Upper lobe of left lung (tissue), 6 donors: ENCODE data around the gene RPL28. TPM values are rescaled to one million over a fixed set of nuclear protein-coding genes. Genes with fewer than 3 reads are reported as not detected.
"Not testable (repeated sequence)": the region's sequence is repeated elsewhere in the genome, so short reads cannot be mapped to it uniquely, and the experiment has no call there.

Experiments
- ATAC-seq, 2 donors: fragments of 200-7000 bp; cut with Tn5 transposase; one replicate each; pipeline ENCODE4 v1.9.1; 2022; ENCODE audit warnings: mild to moderate bottlenecking in 2 of 2, moderate library complexity in 2 of 2; ENCODE audit not compliant: low FRiP score in 2 of 2
- DNase-seq, 2 donors: peaks; one replicate each; pipeline ENCODE4 v3.0.0-alpha.2; 2019 to 2020
- H3K27ac ChIP-seq, 4 donors: fragments of 200-600 bp; sonication (generic); one replicate each; pipeline ENCODE4 v1.5.1; 2016 to 2019
- H3K27me3 ChIP-seq, 4 donors: fragments of 200-600 bp; sonication (generic); one replicate each; pipeline ENCODE4 v1.5.1; 2017 to 2019
- H3K36me3 ChIP-seq, 4 donors: fragments of 200-600 bp; sonication (generic); one replicate each; pipeline ENCODE4 v1.5.1; 2016 to 2019
- H3K4me1 ChIP-seq, 4 donors: fragments of 200-600 bp; sonication (generic); one replicate each; pipeline ENCODE4 v1.5.1; 2018 to 2019
- H3K4me3 ChIP-seq, 4 donors: fragments of 200-600 bp; sonication (generic); one replicate each; pipeline ENCODE4 v1.5.1; 2017 to 2019; ENCODE audit warnings: mild to moderate bottlenecking in 2 of 4, moderate library complexity in 1 of 4
- H3K9me3 ChIP-seq, 4 donors: fragments of 200-600 bp; sonication (generic); one replicate each; pipeline ENCODE4 v1.5.1; 2018 to 2019
- CTCF ChIP-seq, 6 experiments: fragments of 450-650 bp in 4 of 6; fragments of 200-600 bp in 2 of 6; sonication (generic) in 2 of 6; IDR thresholded peaks; one replicate each; pipeline ENCODE4 v1.5.1; 2016 to 2019; ENCODE audit warnings: antibody characterized with exemption in 6 of 6
- EP300 ChIP-seq, 4 donors: sonication (generic); formaldehyde crosslinking; IDR thresholded peaks; one replicate each; pipeline ENCODE4 v1.5.1; 2017; ENCODE audit warnings: antibody characterized with exemption in 4 of 4, control low read depth in 2 of 4
- POLR2A ChIP-seq, 4 donors: fragments of 450-650 bp; IDR thresholded peaks; one replicate each; pipeline ENCODE4 v1.5.1; 2016 to 2017; ENCODE audit warnings: antibody characterized with exemption in 4 of 4, mild to moderate bottlenecking in 2 of 4
- POLR2AphosphoS5 ChIP-seq, 2 donors: sonication (generic); formaldehyde crosslinking; IDR thresholded peaks; one replicate each; pipeline ENCODE4 v1.5.1; 2017; ENCODE audit warnings: antibody characterized with exemption in 2 of 2
- WGBS, 2 donors: methylation state at CpG; one replicate each; pipeline ENCODE4 v1.1.5; 2017 to 2018; 5-methylcytosine and 5-hydroxymethylcytosine counted together
- total RNA-seq, 6 donors: library from RNA; depleted of rRNA in 4 of 6; stranded (reverse); fragments of >200 nt in 4 of 6; gene quantifications; one replicate each; pipeline versions ENCODE4 v1.1.0 to v1.2.1, GENCODE V29; 2016 to 2021
- donor health status: DM: no; HTN: no; CAD: no; lungs with moderate emphysema.
- donor health status: DM: no; HTN: yes; CAD: no; lungs with severe emphysema.

RPL28 gene
- total RNA-seq, 6 donors from 2014 or later: 308 to 1,892 (median 534) TPM

DNA sequence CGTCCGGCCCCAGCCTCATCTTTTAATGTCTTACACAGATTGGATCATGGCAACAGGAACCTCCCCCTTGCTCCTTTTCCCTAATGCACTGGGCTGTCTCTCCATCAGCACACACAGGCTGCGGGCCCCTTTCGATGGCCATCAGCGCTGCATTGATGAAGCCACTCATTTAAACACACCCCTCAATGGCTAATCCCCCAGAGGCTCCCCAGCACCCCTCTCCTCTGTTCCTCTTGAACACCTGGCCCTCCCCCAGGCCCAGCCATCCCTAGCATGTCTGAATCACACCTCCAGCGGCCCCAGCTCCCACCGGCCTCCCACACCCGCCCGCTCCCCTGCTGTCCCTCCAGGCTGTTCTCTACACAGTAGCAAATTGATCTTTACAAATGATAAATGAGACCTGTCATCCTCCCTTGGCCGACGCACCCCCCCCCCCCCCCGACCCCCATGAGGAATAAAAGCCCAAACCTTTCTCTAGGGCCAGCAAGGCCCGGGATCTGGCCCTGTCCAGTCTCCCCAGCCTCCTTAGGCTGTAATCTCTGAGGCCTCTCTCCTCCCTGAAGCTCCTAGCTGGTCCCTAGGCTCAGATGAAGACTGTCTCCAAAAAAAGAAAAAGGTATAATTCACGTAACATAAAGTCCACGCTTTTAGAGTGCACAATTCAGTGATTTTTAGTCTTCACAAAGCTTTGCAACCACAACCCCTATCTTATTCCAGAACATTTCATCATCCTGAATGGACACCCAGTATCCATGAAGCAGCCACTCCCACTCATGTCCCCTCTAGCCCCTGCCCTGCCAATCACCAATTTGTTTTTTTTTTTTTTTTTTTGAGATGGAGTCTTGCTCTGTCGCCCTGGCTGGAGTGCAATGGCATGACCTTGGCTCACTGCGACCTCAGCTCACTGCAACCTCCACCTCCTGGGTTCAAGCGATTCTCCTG, 7.4 kb downstream of the RPL28 start:
- no peak for TF ChIP-seq CTCF (IDR thresholded peaks at IDR 0.05)
- no peak for TF ChIP-seq EP300 (IDR thresholded peaks at IDR 0.05)
- TF ChIP-seq POLR2A (IDR thresholded peaks at IDR 0.05): no peak
- no peak for TF ChIP-seq POLR2AphosphoS5 (IDR thresholded peaks at IDR 0.05)
- no peaks in the 10 kb centered on the region for H3K27me3 ChIP-seq
- H3K9me3 ChIP-seq: no peaks in the 10 kb centered on the region
- no peak for DNase-seq
- no peak for ATAC-seq
- H3K4me1 ChIP-seq: peaks cover 8 to 23% (median 12%) of the 10 kb centered on the region in 4 donors
- H3K27ac ChIP-seq: no peak overlapping the region
- H3K36me3 ChIP-seq: peaks cover 7 to 38% (median 34%) of the 10 kb centered on the region in 4 donors
- no peak overlapping the region for H3K4me3 ChIP-seq
- WGBS, 2 donors: 74 to 86% methylated on average over 15 to 18 of the region's 18 CpGs

GRCh38 chr19:55398200-55398925, 12.6 kb downstream of the RPL28 start:
- 58 to 70% methylated on average over 10 to 12 of the region's 12 CpGs for WGBS, 2 donors
- Histone ChIP-seq H3K4me3 (peak overlapping the region in 1 of 4 donors; percentile 10), H3K9me3 (no peaks in the 10 kb centered on the region), H3K36me3 (peaks cover 4 to 33% (median 26%) of the 10 kb centered on the region in 4 donors), H3K27ac (peak overlapping the region in 3 of 4 donors; percentile 10 to 55 (median 15)), H3K4me1 (peaks cover 0 to 8% (median 1%) of the 10 kb centered on the region in 4 donors), H3K27me3 (no peaks in the 10 kb centered on the region)
- TF ChIP-seq CTCF (IDR thresholded peaks at IDR 0.05): no peak
- no peak for TF ChIP-seq POLR2AphosphoS5 (IDR thresholded peaks at IDR 0.05)
- no peak for TF ChIP-seq POLR2A (IDR thresholded peaks at IDR 0.05)
- TF ChIP-seq EP300 (IDR thresholded peaks at IDR 0.05): no peak
- DNase-seq (peak in 1 of 2 donors; percentile 52), ATAC-seq (peak in 1 of 2 donors; percentile 26)

- TF ChIP-seq POLR2AphosphoS5 (IDR thresholded peaks at IDR 0.05) (no peak), CTCF (IDR thresholded peaks at IDR 0.05) (no peak), EP300 (IDR thresholded peaks at IDR 0.05) (no peak), POLR2A (IDR thresholded peaks at IDR 0.05) (no peak)
- WGBS, 2 donors: 87 to 89% methylated on average over 14 of the region's 14 CpGs
- Histone ChIP-seq H3K36me3 (peaks cover 4 to 46% (median 38%) of the 10 kb centered on the region in 4 donors), H3K27ac (no peak overlapping the region), H3K27me3 (no peaks in the 10 kb centered on the region), H3K9me3 (no peaks in the 10 kb centered on the region), H3K4me3 (no peak overlapping the region), H3K4me1 (peaks cover 0 to 10% (median 2%) of the 10 kb centered on the region in 4 donors)
- ATAC-seq (no peak), DNase-seq (no peak)
Observed at GRCh38 chr19:55400281-55401087, 14.8 kb downstream of the RPL28 start.

- H3K4me3 ChIP-seq, DNase-seq, H3K9me3 ChIP-seq, H3K27me3 ChIP-seq, H3K27ac ChIP-seq, ATAC-seq: not testable (repeated sequence)
- 92% methylated on average over 11 of the region's 28 CpGs; no CpG with 5 or more reads in 1 of the 2 donors for WGBS, 2 donors
- peaks cover 5 to 19% (median 8%) of the 10 kb centered on the region in 4 donors for H3K4me1 ChIP-seq
- peaks cover 4 to 48% (median 40%) of the 10 kb centered on the region in 4 donors for H3K36me3 ChIP-seq
Observed at GRCh38 chr19:55401390-55401789, 15.7 kb downstream of the RPL28 start.
